ENCODE measurements around the gene RNF213.
A peak's percentile ranks its signal among the peaks of the same experiment; 100 is the strongest.

Gene RNF213

DNA sequence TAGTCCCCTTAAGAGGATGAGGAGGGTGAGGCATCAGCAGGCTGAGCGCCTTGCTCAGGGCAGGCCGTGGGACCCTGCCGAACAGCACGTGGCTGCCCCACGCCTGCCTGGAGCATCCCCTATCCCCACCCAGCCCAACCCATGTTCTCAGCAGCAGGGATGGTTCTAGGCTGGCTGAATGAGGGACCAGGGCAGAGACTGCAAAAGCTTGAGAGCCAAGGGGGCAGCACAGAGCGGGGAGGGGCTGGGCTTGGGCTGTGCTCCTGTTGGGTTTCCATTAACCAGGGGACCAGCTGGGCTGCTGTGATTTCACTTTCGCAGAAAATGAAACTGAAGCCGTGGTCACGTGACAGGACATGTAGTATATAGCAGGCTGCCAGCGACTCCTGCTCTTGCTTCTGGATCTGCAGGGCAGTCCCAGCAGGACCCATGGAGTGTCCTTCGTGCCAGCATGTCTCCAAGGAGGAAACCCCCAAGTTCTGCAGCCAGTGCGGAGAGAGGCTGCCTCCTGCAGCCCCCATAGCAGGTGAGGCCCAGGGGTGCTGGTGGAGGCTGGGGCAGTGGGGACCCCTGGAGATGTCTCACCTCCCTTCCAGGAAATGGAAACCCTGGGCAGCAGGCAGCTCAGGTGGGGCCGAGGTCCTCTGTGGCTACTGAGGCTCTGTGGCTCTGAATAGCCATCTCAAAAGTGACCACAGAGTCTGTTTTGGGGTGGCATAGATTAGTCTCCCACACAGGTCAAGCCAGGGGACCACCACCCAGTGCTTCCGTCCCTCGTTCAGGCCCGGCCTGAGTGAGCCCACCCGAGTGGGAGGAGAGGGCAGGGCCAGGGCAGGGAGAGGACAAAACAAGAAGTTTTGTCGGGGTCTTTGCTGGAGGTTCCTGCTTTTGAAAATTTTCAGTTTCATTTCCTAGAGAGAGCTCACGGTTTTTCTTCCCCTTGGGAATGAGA lies 2.9 kb downstream of the RNF213 start:
- Histone ChIP-seq H3K27me3 (ENCODE audit: low read length) (no peaks in the 10 kb centered on the region), H3K36me3 (ENCODE audit: low read length) (no peaks in the 10 kb centered on the region), H2AFZ (ENCODE audit: low read depth, low read length, severe bottlenecking) (no peak overlapping the region), H3K9ac (ENCODE audit: low read length) (no peak overlapping the region), H3K4me3 (ENCODE audit: insufficient read depth, low read length, poor library complexity, severe bottlenecking) (no peak overlapping the region), H3K9me3 (ENCODE audit: insufficient read depth, low read length) (no peaks in the 10 kb centered on the region), H3K27ac (ENCODE audit: low read depth, low read length) (no peak overlapping the region), H3F3A (ENCODE audit: insufficient read depth) (peaks cover 23% of the 10 kb centered on the region), H3K9me2 (replicated peaks; ENCODE audit: insufficient read depth, low read length) (no peaks in the 10 kb centered on the region), H3K4me2 (ENCODE audit: low read depth, low read length, poor library complexity, severe bottlenecking) (peak overlapping the region; percentile 10), H4K20me1 (ENCODE audit: low read depth, low read length) (no peaks in the 10 kb centered on the region), H3K79me2 (ENCODE audit: insufficient read depth, low read length) (no peaks in the 10 kb centered on the region)
- TF ChIP-seq, protein P1, sequence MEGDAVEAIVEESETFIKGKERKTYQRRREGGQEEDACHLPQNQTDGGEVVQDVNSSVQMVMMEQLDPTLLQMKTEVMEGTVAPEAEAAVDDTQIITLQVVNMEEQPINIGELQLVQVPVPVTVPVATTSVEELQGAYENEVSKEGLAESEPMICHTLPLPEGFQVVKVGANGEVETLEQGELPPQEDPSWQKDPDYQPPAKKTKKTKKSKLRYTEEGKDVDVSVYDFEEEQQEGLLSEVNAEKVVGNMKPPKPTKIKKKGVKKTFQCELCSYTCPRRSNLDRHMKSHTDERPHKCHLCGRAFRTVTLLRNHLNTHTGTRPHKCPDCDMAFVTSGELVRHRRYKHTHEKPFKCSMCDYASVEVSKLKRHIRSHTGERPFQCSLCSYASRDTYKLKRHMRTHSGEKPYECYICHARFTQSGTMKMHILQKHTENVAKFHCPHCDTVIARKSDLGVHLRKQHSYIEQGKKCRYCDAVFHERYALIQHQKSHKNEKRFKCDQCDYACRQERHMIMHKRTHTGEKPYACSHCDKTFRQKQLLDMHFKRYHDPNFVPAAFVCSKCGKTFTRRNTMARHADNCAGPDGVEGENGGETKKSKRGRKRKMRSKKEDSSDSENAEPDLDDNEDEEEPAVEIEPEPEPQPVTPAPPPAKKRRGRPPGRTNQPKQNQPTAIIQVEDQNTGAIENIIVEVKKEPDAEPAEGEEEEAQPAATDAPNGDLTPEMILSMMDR (IDR thresholded peaks at IDR 0.05; ENCODE audit: insufficient read depth, low read length, poor library complexity, severe bottlenecking), result no peak
- TF ChIP-seq EZH2phosphoT487 (conservative IDR thresholded peaks at IDR 0.05; ENCODE audit: low read length), result no peak

DNA sequence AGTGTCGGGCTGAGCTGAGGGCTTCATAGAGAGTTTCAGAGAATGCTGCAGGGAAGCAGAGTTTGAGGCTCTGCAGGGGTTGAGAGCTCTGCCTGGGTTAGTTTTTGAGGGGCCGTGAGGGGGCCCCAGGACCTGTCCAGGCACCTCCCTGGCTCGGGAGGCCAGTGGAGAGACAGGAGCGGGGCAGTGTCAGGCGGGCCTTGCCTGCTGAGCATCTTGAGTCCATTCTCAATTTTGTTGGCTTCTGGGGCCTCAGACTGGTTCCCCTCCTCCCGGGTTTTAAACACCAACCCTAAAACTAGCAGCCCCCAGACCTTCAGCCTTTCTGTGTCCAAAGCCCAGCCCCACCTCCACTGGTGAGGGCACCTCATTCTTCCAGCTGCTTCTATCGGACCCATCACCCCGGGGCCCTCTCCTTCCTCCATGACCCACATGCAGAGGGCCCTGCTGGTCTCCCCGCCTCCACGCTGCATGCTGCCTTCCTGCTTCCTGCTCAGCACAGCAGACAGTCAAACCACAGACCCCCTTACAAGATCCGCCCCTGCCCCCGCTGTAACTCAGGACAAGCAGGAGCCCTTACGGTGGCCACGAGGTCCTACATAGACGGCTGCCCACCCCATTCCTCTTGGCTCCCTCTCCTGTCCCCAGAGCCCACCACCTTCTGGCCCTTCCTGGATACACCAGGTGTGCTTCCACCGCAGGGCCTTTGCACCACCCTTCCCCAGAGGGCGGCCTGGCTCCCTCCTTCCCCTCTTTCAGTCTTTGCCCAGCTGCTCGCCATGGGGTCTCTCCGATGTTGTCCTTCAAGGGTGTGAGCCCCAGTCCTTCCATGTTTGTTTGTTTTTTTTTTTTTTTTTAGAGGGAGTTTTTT lies 3.8 kb downstream of the RNF213 start:
- TF ChIP-seq EZH2phosphoT487 (conservative IDR thresholded peaks at IDR 0.05; ENCODE audit: low read length), result no peak
- TF ChIP-seq, protein P1 (IDR thresholded peaks at IDR 0.05; ENCODE audit: insufficient read depth, low read length, poor library complexity, severe bottlenecking), result no peak
- no peak overlapping the region for H2AFZ ChIP-seq (ENCODE audit: low read depth, low read length, severe bottlenecking)
- no peaks in the 10 kb centered on the region for H3K36me3 ChIP-seq (ENCODE audit: low read length)
- H3K9ac ChIP-seq (ENCODE audit: low read length), result no peak overlapping the region
- H3K9me2 ChIP-seq (replicated peaks; ENCODE audit: insufficient read depth, low read length), result no peaks in the 10 kb centered on the region
- H3K4me2 ChIP-seq (ENCODE audit: low read depth, low read length, poor library complexity, severe bottlenecking), result no peak overlapping the region
- H3K9me3 ChIP-seq (ENCODE audit: insufficient read depth, low read length), result no peaks in the 10 kb centered on the region
- H3K4me3 ChIP-seq (ENCODE audit: insufficient read depth, low read length, poor library complexity, severe bottlenecking), result no peak overlapping the region
- H3K27me3 ChIP-seq (ENCODE audit: low read length), result no peaks in the 10 kb centered on the region
- no peaks in the 10 kb centered on the region for H3K79me2 ChIP-seq (ENCODE audit: insufficient read depth, low read length)
- H3K27ac ChIP-seq (ENCODE audit: low read depth, low read length), result no peak overlapping the region
- H3F3A ChIP-seq (ENCODE audit: insufficient read depth), result peaks cover 14% of the 10 kb centered on the region; the same call in 1 of the 2 replicates
- H4K20me1 ChIP-seq (ENCODE audit: low read depth, low read length), result no peaks in the 10 kb centered on the region

DNA sequence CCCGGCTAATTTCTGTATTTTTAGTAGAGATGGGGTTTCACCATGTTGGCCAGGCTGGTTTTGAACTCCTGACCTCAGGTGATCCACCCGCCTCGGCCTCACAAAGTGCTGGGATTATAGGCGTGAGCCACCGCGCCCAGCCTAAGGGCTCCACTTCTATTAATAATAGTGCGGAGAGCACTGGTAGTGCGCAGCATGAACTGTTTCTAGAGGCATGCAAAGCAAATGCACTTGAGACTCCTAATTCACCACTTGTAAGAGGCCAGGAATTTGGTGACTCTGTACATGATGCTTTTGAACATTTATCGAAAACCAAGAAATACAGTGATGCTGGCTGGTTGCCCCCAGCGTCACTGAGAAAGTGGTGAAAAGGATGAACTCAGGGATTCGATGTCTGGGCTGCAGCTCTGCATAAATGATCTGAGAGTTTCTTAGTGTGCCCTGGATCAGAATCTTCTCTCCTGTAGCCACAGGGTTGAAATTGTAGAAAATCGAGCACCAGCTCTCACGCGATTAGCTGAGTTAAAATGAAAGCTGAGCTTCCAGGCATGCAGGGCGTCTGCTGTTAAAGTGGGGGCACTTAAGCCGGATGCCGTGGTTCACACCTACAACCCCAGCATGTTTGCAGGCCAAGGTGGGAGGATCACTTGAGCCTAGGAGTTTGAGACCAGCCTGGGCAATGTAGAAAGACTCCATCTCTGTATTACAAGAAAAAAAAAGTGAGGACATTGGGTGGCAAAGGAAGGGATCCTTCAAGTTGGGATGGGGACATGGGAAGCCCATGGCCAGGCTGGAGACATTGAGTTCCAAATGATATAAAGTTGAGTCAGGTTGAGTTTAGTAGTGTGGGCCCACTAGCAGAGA lies 4.8 kb downstream of the RNF213 start:
- no peaks in the 10 kb centered on the region for H3K9me3 ChIP-seq (ENCODE audit: insufficient read depth, low read length)
- H3F3A ChIP-seq (ENCODE audit: insufficient read depth), result 0 out of 2 replicates have a peak, but pooled peaks cover 9% of the 10 kb centered on the region
- no peaks in the 10 kb centered on the region for H3K79me2 ChIP-seq (ENCODE audit: insufficient read depth, low read length)
- no peaks in the 10 kb centered on the region for H3K27me3 ChIP-seq (ENCODE audit: low read length)
- no peaks in the 10 kb centered on the region for H3K9me2 ChIP-seq (replicated peaks; ENCODE audit: insufficient read depth, low read length)
- no peak for TF ChIP-seq EZH2phosphoT487 (conservative IDR thresholded peaks at IDR 0.05; ENCODE audit: low read length)
- TF ChIP-seq, protein P1 (IDR thresholded peaks at IDR 0.05; ENCODE audit: insufficient read depth, low read length, poor library complexity, severe bottlenecking), result no peak
- H4K20me1 ChIP-seq (ENCODE audit: low read depth, low read length), result no peaks in the 10 kb centered on the region
- H3K4me3 ChIP-seq (ENCODE audit: insufficient read depth, low read length, poor library complexity, severe bottlenecking), result no peak overlapping the region
- no peak overlapping the region for H2AFZ ChIP-seq (ENCODE audit: low read depth, low read length, severe bottlenecking)
- H3K36me3 ChIP-seq (ENCODE audit: low read length), result no peaks in the 10 kb centered on the region
- H3K27ac ChIP-seq (ENCODE audit: low read depth, low read length), result no peak overlapping the region
- H3K9ac ChIP-seq (ENCODE audit: low read length), result no peak overlapping the region
- no peak overlapping the region for H3K4me2 ChIP-seq (ENCODE audit: low read depth, low read length, poor library complexity, severe bottlenecking)

Measured in SU-DHL-6 (cell line).